Ectodermal cell (in vitro differentiated cells): ENCODE data around the gene RASSF4.
A peak's percentile ranks its signal among the peaks of the same experiment; 100 is the strongest.

Experiments
- H3K27ac ChIP-seq: 2 replicates; pipeline ENCODE4 v1.7.0; 2013; ENCODE audit warnings: mild to moderate bottlenecking, low read depth, low read length; ENCODE audit not compliant: insufficient read depth, poor library complexity, severe bottlenecking
- H3K27me3 ChIP-seq: 2 replicates; pipeline ENCODE4 v1.7.0; 2013; ENCODE audit warnings: mild to moderate bottlenecking, low read length; ENCODE audit not compliant: insufficient read depth, control insufficient read depth, poor library complexity, severe bottlenecking
- H3K36me3 ChIP-seq: one replicate; pipeline ENCODE4 v1.7.0; 2013; ENCODE audit warnings: low read length; ENCODE audit not compliant: control insufficient read depth, insufficient read depth
- H3K4me1 ChIP-seq: one replicate; pipeline ENCODE4 v1.7.0; 2013; ENCODE audit warnings: low read length; ENCODE audit not compliant: control insufficient read depth, insufficient read depth
- H3K4me3 ChIP-seq: 2 replicates; pipeline ENCODE4 v1.7.0; 2013; ENCODE audit warnings: low read depth, low read length, control low read depth; ENCODE audit not compliant: insufficient read depth
- H3K9me3 ChIP-seq: 2 replicates; pipeline ENCODE4 v1.7.0; 2013; ENCODE audit warnings: mild to moderate bottlenecking, low read length, moderate library complexity; ENCODE audit not compliant: control insufficient read depth
- WGBS, 2 experiments: methylation state at CpG; one replicate each; pipeline ENCODE4 v1.1.7; 2013; ENCODE audit warnings: missing lambda C conversion rate in 2 of 2; 5-methylcytosine and 5-hydroxymethylcytosine counted together

Gene RASSF4

GRCh38 chr10:44962870-44963738, 3.5 kb downstream of the RASSF4 start:
- Histone ChIP-seq H3K4me1 (peaks cover 55% of the 10 kb centered on the region), H3K27ac (peak overlapping the region; percentile 99), H3K9me3 (no peaks in the 10 kb centered on the region), H3K27me3 (peaks cover 9% of the 10 kb centered on the region), H3K36me3 (no peaks in the 10 kb centered on the region), H3K4me3 (no peak overlapping the region)
- 65% methylated on average over 19 of the region's 19 CpGs for WGBS, 2 experiments

GRCh38 chr10:44963772-44964633, 4.4 kb downstream of the RASSF4 start:
- Histone ChIP-seq H3K27ac (peak overlapping the region; percentile 99), H3K36me3 (no peaks in the 10 kb centered on the region), H3K27me3 (peaks cover 9% of the 10 kb centered on the region), H3K9me3 (no peaks in the 10 kb centered on the region), H3K4me1 (peaks cover 55% of the 10 kb centered on the region), H3K4me3 (peak overlapping the region; percentile 4)
- WGBS, 2 experiments = 35 to 39% methylated on average over 15 of the region's 15 CpGs

GRCh38 chr10:44965104-44965503, 5.5 kb downstream of the RASSF4 start:
- no peak overlapping the region for H3K4me3 ChIP-seq
- peaks cover 50% of the 10 kb centered on the region for H3K4me1 ChIP-seq
- no peaks in the 10 kb centered on the region for H3K9me3 ChIP-seq
- no peaks in the 10 kb centered on the region for H3K36me3 ChIP-seq
- WGBS, 2 experiments = 83 to 93% methylated on average over 1 of the region's 1 CpG
- H3K27ac ChIP-seq = no peak overlapping the region
- peaks cover 6% of the 10 kb centered on the region for H3K27me3 ChIP-seq

GRCh38 chr10:44965651-44966097, 6.1 kb downstream of the RASSF4 start:
- WGBS, 2 experiments = 86 to 87% methylated on average over 6 of the region's 6 CpGs
- Histone ChIP-seq H3K27ac (no peak overlapping the region), H3K4me3 (no peak overlapping the region), H3K27me3 (no peaks in the 10 kb centered on the region), H3K9me3 (no peaks in the 10 kb centered on the region), H3K4me1 (peaks cover 45% of the 10 kb centered on the region), H3K36me3 (no peaks in the 10 kb centered on the region)

GRCh38 chr10:44966129-44966815, 6.7 kb downstream of the RASSF4 start:
- Histone ChIP-seq H3K36me3 (no peaks in the 10 kb centered on the region), H3K9me3 (no peaks in the 10 kb centered on the region), H3K27ac (no peak overlapping the region), H3K27me3 (no peaks in the 10 kb centered on the region), H3K4me1 (peaks cover 39% of the 10 kb centered on the region), H3K4me3 (no peak overlapping the region)
- 87 to 90% methylated on average over 8 of the region's 8 CpGs for WGBS, 2 experiments

- 92% methylated on average over 8 of the region's 8 CpGs for WGBS, 2 experiments
- peaks cover 35% of the 10 kb centered on the region for H3K4me1 ChIP-seq
- H3K27ac ChIP-seq = no peak overlapping the region
- H3K9me3 ChIP-seq = no peaks in the 10 kb centered on the region
- H3K27me3 ChIP-seq = no peaks in the 10 kb centered on the region
- H3K36me3 ChIP-seq = no peaks in the 10 kb centered on the region
- H3K4me3 ChIP-seq = no peak overlapping the region
Measured at GRCh38 chr10:44966816-44967509, 7.4 kb downstream of the RASSF4 start.

- Histone ChIP-seq H3K36me3 (no peaks in the 10 kb centered on the region), H3K4me3 (no peak overlapping the region), H3K27me3 (no peaks in the 10 kb centered on the region), H3K9me3 (no peaks in the 10 kb centered on the region), H3K27ac (no peak overlapping the region), H3K4me1 (peaks cover 35% of the 10 kb centered on the region)
- 84 to 92% methylated on average over 3 to 4 of the region's 4 CpGs for WGBS, 2 experiments
Measured at GRCh38 chr10:44967616-44968015, 8.0 kb downstream of the RASSF4 start.

GRCh38 chr10:44968091-44968490, 8.5 kb downstream of the RASSF4 start:
- 90 to 91% methylated on average over 3 of the region's 3 CpGs for WGBS, 2 experiments
- Histone ChIP-seq H3K27me3 (no peaks in the 10 kb centered on the region), H3K36me3 (no peaks in the 10 kb centered on the region), H3K9me3 (no peaks in the 10 kb centered on the region), H3K4me3 (no peak overlapping the region), H3K27ac (no peak overlapping the region), H3K4me1 (peaks cover 32% of the 10 kb centered on the region)

- H3K36me3 ChIP-seq = no peaks in the 10 kb centered on the region
- 90 to 93% methylated on average over 11 of the region's 11 CpGs for WGBS, 2 experiments
- no peak overlapping the region for H3K4me3 ChIP-seq
- H3K4me1 ChIP-seq = peaks cover 31% of the 10 kb centered on the region
- H3K27ac ChIP-seq = no peak overlapping the region
- H3K9me3 ChIP-seq = no peaks in the 10 kb centered on the region
- H3K27me3 ChIP-seq = peaks cover 3% of the 10 kb centered on the region
Measured at GRCh38 chr10:44968500-44969400, 9.1 kb downstream of the RASSF4 start.
